Superior temporal gyrus (tissue), 1 donor: ENCODE data around the gene MRM1.

Experiments
- DNase-seq: peaks from one replicate; pipeline ENCODE4 v3.0.0-alpha.2; 2016; ENCODE audit errors: extremely low spot score

Gene MRM1

DNA sequence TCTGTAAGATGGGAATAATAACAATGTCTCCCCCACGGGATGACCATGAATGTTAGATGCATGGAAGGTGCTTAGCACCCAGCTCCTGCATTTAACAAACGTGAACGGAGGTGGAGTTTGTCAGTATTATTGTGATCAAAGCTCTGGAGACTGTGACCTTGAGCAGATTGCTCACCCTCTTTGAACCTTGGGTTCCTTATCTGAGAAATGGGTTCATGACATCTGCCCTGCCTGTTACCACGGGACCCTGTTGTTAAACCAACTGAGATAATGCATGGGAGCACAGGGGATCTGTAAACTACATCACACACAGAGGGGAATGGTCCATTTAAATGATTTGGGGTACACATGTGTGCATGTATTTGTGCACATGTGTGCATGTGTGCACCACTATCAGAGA lies 29.6 kb downstream of the MRM1 start:
- DNase-seq = no peak

DNA sequence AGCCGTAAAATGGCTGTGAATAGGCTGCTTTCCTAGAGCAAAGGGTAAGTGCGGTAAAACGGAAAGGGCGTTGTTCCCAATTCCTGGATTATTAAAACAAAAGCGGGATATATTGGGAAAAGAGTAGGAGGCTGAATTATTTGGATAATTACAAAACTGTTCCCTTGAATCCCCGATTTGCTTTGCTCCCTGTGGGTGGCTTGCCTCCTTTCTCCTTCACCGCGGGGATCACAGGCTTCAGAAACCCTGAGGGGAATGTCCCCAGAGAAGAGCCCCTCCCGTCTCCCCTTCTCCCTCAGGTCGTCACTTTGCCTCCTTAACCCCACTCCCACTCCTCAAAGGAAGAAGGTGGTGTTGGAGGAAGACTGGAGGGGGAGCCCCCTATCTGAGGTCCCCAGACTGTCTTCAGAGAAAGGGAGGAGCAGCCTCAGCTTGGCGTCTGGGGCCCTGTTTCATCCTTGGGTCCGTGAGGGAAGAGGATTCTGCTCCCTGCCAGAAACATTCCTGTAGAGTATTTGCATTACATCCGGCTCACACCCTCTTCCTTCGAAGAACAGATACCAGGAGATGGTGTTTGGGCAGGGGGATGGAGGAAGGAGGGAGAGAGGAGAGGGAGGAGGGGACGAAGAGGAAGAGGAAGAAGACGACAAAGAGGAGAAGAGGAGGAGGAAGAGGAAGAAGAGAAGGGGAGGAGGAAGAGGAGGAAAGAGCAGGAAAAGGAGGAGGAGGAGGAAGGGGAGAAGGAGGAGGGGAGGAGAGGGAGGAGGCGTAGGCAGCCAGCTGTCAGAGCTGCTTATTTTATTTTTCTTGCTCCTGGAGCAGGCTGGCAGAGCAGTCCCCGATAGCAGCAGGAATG lies 31.8 kb downstream of the MRM1 start:
- DNase-seq = no peak

DNA sequence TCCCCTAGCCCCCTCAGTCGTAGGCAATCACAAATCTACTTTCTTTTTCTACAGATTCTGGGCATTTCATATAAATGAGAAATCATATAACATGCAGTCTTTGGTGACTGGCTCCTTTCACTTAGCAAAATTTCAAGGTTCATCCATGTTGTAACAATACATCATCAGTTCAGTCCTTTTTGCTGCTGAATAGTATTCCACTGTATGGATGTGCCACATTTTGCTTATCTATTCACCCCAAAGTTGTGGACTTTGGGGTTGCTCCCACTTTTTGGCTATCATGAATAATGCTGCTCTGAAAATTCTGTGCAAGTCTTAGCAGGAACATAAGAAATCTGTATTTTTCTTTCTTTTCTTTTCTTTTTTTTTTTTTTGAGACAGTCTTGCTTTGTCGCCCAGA lies 39.0 kb downstream of the MRM1 start:
- DNase-seq = no peak

GRCh38 chr17:36640836-36641235 lies 39.5 kb downstream of the MRM1 start:
- no peak for DNase-seq

DNA sequence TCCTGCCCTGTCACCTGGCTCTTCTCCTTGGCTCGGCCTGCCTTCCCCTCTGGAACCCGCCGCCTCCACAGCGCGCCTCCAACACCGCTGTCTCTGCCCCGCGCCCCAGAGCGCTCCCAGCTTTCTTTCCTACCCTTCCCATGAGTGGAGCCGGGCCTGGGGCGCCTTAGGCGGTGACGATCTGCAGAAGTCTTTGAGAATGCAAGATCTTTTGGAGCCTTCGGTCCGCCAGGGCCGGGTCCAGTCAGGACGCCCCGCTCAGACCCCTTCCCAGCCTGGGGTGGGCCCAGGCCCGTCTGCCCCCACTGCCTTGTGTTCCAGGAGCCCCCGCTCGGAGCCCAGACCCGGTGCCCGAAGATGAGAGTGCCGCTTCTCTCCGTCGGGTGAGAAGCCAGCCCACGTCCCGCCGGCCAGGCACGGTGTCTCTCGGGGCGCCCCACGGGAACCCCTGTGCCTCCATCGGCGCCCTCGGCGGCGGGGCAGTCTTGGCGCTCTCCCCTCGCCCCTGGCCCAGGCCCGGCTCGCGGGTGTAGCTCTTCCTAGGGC lies 40.0 kb downstream of the MRM1 start:
- no peak for DNase-seq

DNA sequence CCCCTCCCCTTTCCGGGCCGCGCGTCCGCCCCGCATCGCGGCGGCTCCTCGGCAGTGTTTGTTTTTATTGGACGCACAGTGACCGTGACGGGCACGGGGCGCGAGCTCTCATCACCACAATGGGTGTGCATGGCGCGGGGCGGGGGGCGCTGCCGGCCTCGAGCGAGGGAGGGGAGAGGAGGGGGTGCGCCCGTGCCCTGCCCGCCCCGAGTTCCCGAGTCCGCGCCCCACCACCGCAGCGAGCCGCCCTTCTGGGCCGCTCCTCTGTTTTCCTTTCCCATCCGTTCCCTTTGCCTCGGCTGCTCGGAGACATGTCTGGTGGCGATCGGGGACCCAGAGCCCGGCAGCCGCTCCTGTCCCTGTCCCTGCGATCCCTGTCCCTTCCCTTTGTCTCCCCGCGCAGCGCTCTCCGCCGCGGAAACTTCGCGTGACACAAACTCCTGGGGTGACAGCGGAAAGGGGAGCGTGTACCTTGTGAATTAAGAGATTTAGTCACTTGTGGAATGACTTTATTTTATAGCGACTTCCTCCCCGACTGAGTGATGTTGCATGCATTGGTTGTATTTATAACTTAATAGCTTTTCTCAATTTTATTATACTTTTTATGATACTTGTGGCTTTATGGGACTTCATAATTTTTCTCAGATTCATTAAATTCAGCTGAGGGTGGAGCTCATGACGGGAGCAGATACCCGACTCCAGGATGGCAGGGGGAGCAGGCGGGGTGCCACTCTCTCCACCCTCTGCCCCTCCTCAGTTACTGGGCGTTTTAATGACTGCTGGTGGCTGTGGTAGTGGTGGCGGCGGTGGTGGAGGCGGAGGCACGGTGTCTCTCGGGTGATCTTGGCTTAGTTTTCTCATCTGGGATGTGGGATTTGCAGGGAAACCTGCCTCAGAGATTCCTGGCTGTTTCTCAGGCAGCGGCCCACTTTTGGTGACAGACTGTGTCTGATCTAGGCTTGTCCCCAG lies 40.8 kb downstream of the MRM1 start:
- no peak for DNase-seq

GRCh38 chr17:36643086-36643685 lies 41.8 kb downstream of the MRM1 start:
- no peak for DNase-seq

DNA sequence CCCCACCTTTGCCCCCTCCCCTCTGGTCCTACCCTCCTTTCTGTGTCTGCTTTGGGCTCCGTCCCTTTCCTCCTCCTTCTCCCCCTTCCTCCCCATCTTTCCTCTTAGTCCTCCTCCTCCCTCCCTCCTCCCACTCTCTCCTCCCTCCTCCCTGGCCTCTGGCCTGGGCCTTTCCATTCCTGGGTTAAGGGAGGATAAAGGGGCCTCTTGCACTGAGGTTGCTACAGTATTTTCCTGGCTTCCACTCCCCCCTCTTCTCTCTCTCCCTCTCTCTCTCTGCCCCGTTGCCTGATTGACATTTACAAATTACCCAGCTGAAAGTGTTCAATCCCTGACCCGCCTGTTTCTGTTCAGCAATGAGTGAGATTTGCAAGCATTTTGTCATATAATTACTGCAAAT lies 44.0 kb downstream of the MRM1 start:
- no peak for DNase-seq

GRCh38 chr17:36647636-36648035 lies 46.3 kb downstream of the MRM1 start:
- no peak for DNase-seq

DNA sequence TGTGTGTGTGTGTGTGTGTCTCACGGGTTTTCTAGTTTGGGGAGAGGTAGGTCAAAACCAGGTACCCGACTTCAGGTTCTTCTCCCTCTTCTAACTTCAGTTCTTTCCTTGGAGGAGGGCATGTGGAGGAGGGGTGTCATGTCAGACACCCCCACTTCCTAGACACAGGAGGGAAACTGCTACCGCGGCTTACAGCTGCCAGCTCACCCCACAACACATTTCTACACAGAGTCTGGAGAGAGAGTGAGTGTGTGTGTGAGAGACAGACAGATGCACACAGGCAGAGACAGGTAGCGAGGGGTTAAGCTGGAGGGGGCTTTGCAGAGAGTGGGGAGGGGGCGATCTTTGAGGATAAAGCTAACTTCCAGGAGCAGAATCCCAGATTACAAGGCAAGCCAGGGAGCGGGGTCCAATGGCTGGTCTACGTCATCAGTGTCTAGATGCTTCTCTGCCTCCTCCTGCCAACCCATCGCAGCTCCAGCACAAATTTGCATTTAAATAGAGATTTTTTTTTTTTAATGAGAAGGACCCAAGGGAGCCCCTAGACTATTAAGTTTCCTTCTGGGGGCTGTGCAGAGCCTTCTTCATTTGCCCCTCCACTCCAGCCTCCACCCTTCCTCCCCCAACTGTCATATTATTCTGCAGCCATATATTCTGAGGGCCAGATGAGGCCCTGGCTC lies 48.9 kb downstream of the MRM1 start:
- DNase-seq = no peak

GRCh38 chr17:36653374-36653773 lies 52.0 kb downstream of the MRM1 start:
- no peak for DNase-seq

- no peak for DNase-seq
Observed at GRCh38 chr17:36653856-36654255, 52.5 kb downstream of the MRM1 start.

DNA sequence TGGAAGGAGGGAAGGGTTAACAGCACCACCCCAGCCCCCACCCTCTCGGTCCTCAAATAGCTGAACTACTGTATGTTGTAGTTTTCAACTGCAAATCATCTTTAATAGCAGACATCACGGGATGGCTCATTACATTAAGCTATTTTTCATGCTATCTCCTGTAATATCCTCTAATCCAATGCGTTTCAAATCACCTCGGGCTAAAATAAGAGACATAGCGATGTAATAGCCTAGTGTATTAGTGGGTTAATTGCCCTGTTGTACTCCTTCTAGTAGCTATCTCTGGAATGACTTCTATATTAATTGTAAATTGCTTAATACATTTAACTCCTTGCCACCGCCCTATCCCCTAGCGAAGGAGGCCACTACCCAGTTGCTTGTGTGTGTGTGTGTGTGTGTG lies 54.3 kb downstream of the MRM1 start:
- DNase-seq = no peak

DNA sequence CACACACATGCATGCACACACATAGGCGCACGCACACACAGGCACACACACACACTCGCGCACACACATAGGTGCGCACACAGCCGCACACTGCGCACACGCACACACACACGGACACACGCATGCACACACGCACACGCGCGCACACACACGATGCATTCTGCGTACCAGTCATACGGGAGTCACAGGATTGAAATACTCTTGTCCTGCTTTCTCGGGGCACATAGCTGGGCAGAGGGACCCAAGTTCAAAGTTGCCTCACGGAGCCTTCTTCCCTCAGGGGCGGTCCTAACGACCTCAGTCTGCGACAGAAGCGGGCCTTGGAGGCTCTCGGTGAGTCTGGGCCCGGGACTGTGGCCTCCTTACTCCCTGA lies 56.0 kb downstream of the MRM1 start:
- DNase-seq = no peak

DNA sequence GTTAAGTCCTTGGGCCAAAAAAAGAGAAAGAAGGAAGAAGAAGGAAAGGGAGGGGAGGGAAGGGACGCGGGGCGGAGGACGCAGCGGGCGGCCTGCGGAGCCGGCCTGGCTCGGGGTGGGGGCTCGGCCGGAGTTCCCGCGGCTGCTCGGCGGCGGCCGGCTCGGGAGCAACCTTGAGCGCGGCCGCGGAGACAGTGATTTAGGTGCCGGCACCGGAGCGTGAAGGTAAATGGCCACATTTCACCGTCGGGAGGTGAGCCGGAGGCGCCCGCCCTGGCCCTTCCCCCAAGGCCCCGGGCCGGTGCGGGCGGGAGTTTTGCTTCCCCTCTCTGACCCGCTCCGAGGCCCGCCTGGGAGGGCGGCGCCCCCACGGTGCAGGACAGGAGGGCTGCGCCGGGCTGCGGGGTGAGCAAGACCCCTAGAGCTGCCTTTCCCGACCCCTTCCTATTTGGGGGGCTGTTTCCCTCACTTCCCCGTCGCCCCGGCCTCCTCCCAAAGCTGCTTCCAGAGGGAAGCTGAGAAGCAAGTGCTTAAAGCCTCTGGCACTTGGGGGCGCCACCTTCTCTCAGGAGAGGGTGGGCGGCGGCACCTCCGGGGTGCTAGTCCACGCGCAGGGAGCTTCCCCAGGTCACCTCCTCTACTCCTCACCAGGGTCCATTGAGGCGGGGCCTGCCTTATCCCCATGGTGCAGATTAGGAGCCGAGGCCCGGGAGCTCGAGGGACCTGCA lies 56.5 kb downstream of the MRM1 start:
- no peak for DNase-seq
